Esophagus (tissue), 2 donors: ENCODE results near the gene FES. TPM values are rescaled to one million over a fixed set of nuclear protein-coding genes. Genes with fewer than 3 reads are reported as not detected.

ENCODE experiments used
- H3K27ac ChIP-seq, 2 donors: one replicate each; pipeline ENCODE4 v1.5.1; 2013; ENCODE audit warnings: low read depth in 2 of 2, mild to moderate bottlenecking in 2 of 2, inconsistent platforms in 1 of 2, low read length in 1 of 2, moderate library complexity in 1 of 2
- H3K27me3 ChIP-seq, 2 donors: one replicate each; pipeline ENCODE4 v1.6.1; 2013; ENCODE audit warnings: low read length in 2 of 2, control low read depth in 1 of 2, mild to moderate bottlenecking in 1 of 2; ENCODE audit not compliant: insufficient read depth in 2 of 2, control insufficient read depth in 1 of 2
- H3K36me3 ChIP-seq, 2 donors: one replicate each; pipeline ENCODE4 v1.6.1; 2013; ENCODE audit warnings: low read length in 1 of 2; ENCODE audit not compliant: control insufficient read depth in 2 of 2, insufficient read depth in 2 of 2
- H3K4me1 ChIP-seq, 2 donors: one replicate each; pipeline ENCODE4 v1.6.1; 2013; ENCODE audit warnings: low read length in 1 of 2; ENCODE audit not compliant: control insufficient read depth in 2 of 2, insufficient read depth in 2 of 2
- H3K4me3 ChIP-seq, 2 donors: one replicate each; pipeline ENCODE4 v1.5.1; 2013; ENCODE audit warnings: low read length in 2 of 2, mild to moderate bottlenecking in 2 of 2, low read depth in 1 of 2, moderate library complexity in 1 of 2
- H3K9me3 ChIP-seq, 2 donors: one replicate each; pipeline ENCODE4 v1.6.1; 2013; ENCODE audit warnings: mild to moderate bottlenecking in 2 of 2, low read depth in 1 of 2, low read length in 1 of 2, moderate library complexity in 1 of 2; ENCODE audit not compliant: control insufficient read depth in 2 of 2, insufficient read depth in 1 of 2
- WGBS, 2 donors: extraction: QIAGEN DNeasy Blood & Tissue Kit; methylation state at CpG; one replicate each; pipeline ENCODE4 v1.1.7; 2013; 5-methylcytosine and 5-hydroxymethylcytosine counted together
- polyA plus RNA-seq, 2 donors: library from polyadenylated mRNA; stranded (reverse); fragments of 200-250 nt; gene quantifications; one replicate each; pipeline ENCODE4 v1.2.3, GENCODE V29; 2013
- donor health status: healthy with polysubstance abuse.
- donor health status: Bipolar disorder and iron deficiency.

FES gene
- polyA plus RNA-seq, 2 donors = 3.8 to 4.8 TPM

DNA sequence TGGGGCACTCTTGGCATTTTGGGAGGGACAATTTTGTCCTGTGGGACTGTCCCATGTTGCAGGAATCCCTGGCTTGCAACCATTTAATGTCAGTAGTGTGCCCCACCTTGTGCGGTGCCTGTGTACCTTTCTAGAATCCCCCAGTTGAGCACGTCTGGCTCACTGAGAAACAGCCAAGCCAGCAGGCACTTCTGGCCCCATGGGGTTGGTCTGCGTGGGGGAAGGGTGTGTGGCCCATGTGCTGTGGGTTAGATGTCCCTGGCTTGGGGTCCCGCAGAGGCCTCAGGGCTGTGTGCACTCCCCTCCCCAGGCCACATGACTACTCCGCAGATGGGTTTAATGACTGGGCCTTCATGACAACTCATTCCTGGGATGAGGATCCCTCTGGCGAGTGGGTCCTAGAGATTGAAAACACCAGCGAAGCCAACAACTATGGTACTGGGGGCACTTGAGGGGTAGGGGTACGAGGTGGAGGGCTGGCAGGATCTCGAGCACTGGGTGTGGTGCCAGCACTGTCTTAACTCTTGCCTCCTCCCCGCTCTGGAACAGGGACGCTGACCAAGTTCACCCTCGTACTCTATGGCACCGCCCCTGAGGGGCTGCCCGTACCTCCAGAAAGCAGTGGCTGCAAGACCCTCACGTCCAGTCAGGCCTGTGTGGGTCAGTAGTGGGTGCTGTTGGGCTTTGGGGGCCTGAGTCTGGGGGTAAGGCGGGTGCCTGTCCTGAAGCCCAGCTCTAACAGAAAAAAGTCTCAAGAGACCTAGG, 3.7 kb upstream of the FES start:
- no peak overlapping the region for H3K4me3 ChIP-seq
- peaks cover 9 to 63% of the 10 kb centered on the region in 2 donors for H3K36me3 ChIP-seq
- no peaks in the 10 kb centered on the region for H3K9me3 ChIP-seq
- no peaks in the 10 kb centered on the region for H3K27me3 ChIP-seq
- H3K27ac ChIP-seq = no peak overlapping the region
- H3K4me1 ChIP-seq = peaks cover 0 to 10% of the 10 kb centered on the region in 2 donors
- 85 to 86% methylated on average over 16 of the region's 16 CpGs for WGBS, 2 donors

DNA sequence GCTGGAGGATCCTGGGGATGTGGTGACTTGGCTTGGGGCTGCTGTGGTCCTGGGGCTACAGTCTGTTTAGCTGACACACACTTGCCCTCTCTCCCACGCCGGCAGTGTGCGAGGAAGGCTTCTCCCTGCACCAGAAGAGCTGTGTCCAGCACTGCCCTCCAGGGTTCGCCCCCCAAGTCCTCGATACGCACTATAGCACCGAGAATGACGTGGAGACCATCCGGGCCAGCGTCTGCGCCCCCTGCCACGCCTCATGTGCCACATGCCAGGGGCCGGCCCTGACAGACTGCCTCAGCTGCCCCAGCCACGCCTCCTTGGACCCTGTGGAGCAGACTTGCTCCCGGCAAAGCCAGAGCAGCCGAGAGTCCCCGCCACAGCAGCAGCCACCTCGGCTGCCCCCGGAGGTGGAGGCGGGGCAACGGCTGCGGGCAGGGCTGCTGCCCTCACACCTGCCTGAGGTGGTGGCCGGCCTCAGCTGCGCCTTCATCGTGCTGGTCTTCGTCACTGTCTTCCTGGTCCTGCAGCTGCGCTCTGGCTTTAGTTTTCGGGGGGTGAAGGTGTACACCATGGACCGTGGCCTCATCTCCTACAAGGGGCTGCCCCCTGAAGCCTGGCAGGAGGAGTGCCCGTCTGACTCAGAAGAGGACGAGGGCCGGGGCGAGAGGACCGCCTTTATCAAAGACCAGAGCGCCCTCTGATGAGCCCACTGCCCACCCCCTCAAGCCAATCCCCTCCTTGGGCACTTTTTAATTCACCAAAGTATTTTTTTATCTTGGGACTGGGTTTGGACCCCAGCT, 2.9 kb upstream of the FES start:
- peaks cover 9 to 58% of the 10 kb centered on the region in 2 donors for H3K36me3 ChIP-seq
- H3K27ac ChIP-seq = no peak overlapping the region
- no peaks in the 10 kb centered on the region for H3K27me3 ChIP-seq
- peaks cover 0 to 10% of the 10 kb centered on the region in 2 donors for H3K4me1 ChIP-seq
- H3K9me3 ChIP-seq = no peaks in the 10 kb centered on the region
- WGBS, 2 donors = 80 to 81% methylated on average over 33 to 35 of the region's 35 CpGs
- no peak overlapping the region for H3K4me3 ChIP-seq

GRCh38 chr15:90881978-90882721, 2.2 kb upstream of the FES start:
- Histone ChIP-seq H3K4me1 (peaks cover 0 to 10% of the 10 kb centered on the region in 2 donors), H3K9me3 (no peaks in the 10 kb centered on the region), H3K27ac (no peak overlapping the region), H3K27me3 (no peaks in the 10 kb centered on the region), H3K36me3 (peaks cover 9 to 50% of the 10 kb centered on the region in 2 donors), H3K4me3 (no peak overlapping the region)
- WGBS, 2 donors = 84 to 87% methylated on average over 19 of the region's 19 CpGs

DNA sequence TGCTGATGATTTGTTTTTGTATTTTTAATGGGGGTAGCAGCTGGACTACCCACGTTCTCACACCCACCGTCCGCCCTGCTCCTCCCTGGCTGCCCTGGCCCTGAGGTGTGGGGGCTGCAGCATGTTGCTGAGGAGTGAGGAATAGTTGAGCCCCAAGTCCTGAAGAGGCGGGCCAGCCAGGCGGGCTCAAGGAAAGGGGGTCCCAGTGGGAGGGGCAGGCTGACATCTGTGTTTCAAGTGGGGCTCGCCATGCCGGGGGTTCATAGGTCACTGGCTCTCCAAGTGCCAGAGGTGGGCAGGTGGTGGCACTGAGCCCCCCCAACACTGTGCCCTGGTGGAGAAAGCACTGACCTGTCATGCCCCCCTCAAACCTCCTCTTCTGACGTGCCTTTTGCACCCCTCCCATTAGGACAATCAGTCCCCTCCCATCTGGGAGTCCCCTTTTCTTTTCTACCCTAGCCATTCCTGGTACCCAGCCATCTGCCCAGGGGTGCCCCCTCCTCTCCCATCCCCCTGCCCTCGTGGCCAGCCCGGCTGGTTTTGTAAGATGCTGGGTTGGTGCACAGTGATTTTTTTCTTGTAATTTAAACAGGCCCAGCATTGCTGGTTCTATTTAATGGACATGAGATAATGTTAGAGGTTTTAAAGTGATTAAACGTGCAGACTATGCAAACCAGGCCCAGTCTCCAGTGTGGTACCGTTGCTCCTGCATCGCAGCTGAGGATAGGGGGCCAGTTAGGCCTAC, 1.4 kb upstream of the FES start:
- Histone ChIP-seq H3K9me3 (no peaks in the 10 kb centered on the region), H3K27me3 (no peaks in the 10 kb centered on the region), H3K4me1 (peaks cover 0 to 10% of the 10 kb centered on the region in 2 donors), H3K27ac (peak overlapping the region; percentile 73 to 91), H3K4me3 (no peak overlapping the region), H3K36me3 (peaks cover 9 to 42% of the 10 kb centered on the region in 2 donors)
- WGBS, 2 donors = 72 to 73% methylated on average over 13 of the region's 13 CpGs

DNA sequence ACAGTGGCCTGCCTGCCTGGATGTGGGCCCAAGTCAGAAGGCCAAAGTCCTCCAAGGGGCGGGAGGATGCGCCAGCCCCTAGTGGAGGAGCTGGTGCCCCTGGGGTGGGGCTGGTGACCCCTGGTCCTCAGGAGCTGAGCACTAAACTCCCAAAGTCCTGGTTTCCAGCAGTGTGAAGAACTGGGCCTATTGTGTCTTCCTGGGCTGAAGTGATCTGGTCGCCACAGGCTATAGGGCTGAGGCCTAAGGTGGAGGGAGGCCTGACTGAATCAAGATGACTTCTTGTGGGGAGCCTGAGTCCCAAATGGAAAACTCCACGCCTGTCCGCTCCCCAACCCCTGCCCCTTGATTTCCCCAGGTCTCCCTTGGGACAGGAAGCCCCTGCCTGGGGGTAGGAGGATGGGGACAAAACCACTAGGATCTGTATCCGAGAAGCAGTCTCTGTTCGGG, 753 bp upstream of the FES start:
- H3K36me3 ChIP-seq = peaks cover 9 to 38% of the 10 kb centered on the region in 2 donors

DNA sequence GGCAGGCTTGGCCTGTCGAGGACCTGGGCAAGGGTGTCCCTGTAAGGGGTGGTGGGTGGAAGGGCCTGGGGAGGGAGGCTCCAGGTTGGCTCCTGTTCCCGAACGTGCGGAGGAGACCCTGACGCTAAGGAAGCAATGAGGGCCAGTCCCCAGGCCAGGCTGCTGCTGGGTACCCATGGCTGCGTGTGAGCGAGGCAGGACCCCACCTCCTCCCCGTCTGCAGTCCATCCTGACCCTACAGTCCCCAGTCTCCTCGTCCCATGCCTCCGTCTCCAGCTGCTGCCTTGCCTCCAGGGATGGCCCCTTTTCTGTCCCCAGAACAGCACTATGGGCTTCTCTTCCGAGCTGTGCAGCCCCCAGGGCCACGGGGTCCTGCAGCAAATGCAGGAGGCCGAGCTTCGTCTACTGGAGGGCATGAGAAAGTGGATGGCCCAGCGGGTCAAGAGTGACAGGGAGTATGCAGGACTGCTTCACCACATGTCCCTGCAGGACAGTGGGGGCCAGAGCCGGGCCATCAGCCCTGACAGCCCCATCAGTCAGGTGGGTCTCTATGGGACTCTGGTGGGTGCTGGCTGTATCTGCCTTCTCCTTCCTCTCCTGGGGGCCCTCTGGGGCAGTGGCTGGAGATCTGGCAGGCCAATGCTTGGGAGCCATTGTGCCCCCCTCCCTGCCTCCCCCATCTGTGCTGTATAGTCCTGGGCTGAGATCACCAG, 571 bp downstream of the FES start:
- WGBS, 2 donors = 49 to 70% methylated on average over 11 to 16 of the region's 16 CpGs
- Histone ChIP-seq H3K4me3 (peak overlapping the region; percentile 29 to 55), H3K27ac (peak overlapping the region; percentile 73 to 91), H3K36me3 (peaks cover 3 to 24% of the 10 kb centered on the region in 2 donors), H3K9me3 (no peaks in the 10 kb centered on the region), H3K4me1 (peaks cover 0 to 10% of the 10 kb centered on the region in 2 donors), H3K27me3 (no peaks in the 10 kb centered on the region)

More for the DNA sequence above, 753 bp upstream of the FES start:
- Histone ChIP-seq H3K9me3 (no peaks in the 10 kb centered on the region), H3K4me1 (peaks cover 0 to 10% of the 10 kb centered on the region in 2 donors), H3K27me3 (no peaks in the 10 kb centered on the region), H3K4me3 (no peak overlapping the region), H3K27ac (peak overlapping the region; percentile 73 to 91)
- WGBS, 2 donors = 59 to 63% methylated on average over 7 of the region's 7 CpGs

DNA sequence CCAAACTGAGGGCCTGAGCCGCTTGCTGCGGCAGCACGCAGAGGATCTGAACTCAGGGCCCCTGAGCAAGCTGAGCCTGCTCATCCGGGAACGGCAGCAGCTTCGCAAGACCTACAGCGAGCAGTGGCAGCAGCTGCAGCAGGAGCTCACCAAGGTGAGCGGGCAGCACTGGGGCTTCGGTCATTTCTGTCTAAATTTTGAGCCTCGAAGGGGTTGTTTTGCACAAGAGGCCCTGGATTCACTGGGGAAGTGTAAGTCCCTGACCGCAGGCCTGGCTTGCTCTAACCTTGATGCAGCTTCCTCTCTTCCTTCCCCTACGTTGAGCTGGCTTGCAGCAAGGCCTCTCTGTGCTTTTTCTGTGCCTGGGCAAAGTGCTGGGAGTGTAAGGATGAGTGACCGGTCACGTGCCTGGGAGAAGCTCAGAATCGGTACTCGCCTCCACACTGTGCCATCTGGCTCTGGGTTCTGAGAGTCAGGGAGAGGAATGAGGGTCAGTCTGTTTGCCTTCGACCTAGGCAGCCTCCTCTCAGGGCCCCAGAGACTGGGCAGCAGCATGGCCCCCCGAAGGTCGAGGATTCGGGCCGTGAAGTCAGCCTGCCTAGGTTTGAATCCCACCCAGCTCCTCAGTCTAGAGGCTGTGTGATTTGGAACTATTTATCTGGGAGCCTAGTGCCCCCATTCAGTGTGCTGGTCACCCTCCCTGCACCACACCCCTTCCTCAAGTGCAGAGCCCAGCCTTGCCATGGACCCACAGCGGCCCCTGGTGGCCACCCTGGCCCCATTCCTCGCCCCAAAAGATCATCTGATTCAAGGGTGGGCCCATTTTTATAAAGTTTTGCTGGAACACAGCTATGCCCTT, 1.4 kb downstream of the FES start:
- Histone ChIP-seq H3K27me3 (no peaks in the 10 kb centered on the region), H3K36me3 (peaks cover 0 to 22% of the 10 kb centered on the region in 2 donors), H3K27ac (peak overlapping the region; percentile 35 to 59), H3K4me1 (peaks cover 0 to 10% of the 10 kb centered on the region in 2 donors), H3K9me3 (no peaks in the 10 kb centered on the region), H3K4me3 (no peak overlapping the region)
- 54 to 55% methylated on average over 23 of the region's 23 CpGs for WGBS, 2 donors

DNA sequence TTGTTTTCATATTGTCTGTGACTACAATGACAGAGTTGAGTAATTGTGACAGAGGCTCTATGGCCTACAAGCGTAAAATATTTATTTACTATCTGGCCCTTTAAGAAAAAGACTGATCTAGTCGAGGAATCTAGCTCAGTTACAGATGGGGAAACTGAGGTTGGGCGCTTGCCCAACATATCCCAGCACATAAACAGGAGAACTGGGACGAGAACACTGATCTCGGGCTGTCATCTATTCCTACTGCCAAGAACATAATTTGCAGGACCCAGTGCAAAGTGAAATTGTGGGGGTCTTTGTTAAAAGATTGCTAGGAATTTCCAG, 1.9 kb downstream of the FES start:
- 21 to 27% methylated on average over 5 of the region's 5 CpGs for WGBS, 2 donors
- Histone ChIP-seq H3K4me1 (peaks cover 0 to 10% of the 10 kb centered on the region in 2 donors), H3K27me3 (no peaks in the 10 kb centered on the region), H3K27ac (no peak overlapping the region), H3K9me3 (no peaks in the 10 kb centered on the region), H3K4me3 (no peak overlapping the region), H3K36me3 (peaks cover under 1 to 17% of the 10 kb centered on the region in 2 donors)
